Dermis blood vessel endothelial cell (primary cell): Measurements from ENCODE around the gene ZNF622. TPM values are rescaled to one million over a fixed set of nuclear protein-coding genes. Genes with fewer than 3 reads are reported as not detected.

ENCODE experiments used
- DNase-seq: peaks from one replicate; pipeline ENCODE4 v3.0.0; 2010
- total RNA-seq: library from RNA; depleted of rRNA; stranded (reverse); fragments of >200 nt; gene quantifications from 2 replicates; pipeline ENCODE4 v1.2.3, GENCODE V29; 2014

Gene ZNF622
- total RNA-seq, 1 donor from 2014 or later = 52.8 TPM

- no peak for DNase-seq
These were observed 35.1 kb downstream of the ZNF622 start for GRCh38 chr5:16430349-16431089.

- DNase-seq = no peak
These were observed 37.2 kb downstream of the ZNF622 start for GRCh38 chr5:16428359-16428758.

- no peak for DNase-seq
These were observed 38.0 kb downstream of the ZNF622 start for GRCh38 chr5:16427587-16427986.

- no peak for DNase-seq
These were observed 47.1 kb downstream of the ZNF622 start for GRCh38 chr5:16418471-16418922.

- DNase-seq = no peak
These were observed 48.1 kb downstream of the ZNF622 start for GRCh38 chr5:16417398-16418074.

- DNase-seq = no peak
These were observed 50.7 kb downstream of the ZNF622 start for GRCh38 chr5:16414861-16415260.

GRCh38 chr5:16413166-16413860, 52.3 kb downstream of the ZNF622 start:
- DNase-seq = no peak

GRCh38 chr5:16412556-16412955, 53.0 kb downstream of the ZNF622 start:
- no peak for DNase-seq

GRCh38 chr5:16411741-16412455, 53.7 kb downstream of the ZNF622 start:
- no peak for DNase-seq

GRCh38 chr5:16411235-16411634, 54.4 kb downstream of the ZNF622 start:
- no peak for DNase-seq

GRCh38 chr5:16410338-16410737, 55.3 kb downstream of the ZNF622 start:
- DNase-seq = no peak

- no peak for DNase-seq
These were observed 59.0 kb downstream of the ZNF622 start for GRCh38 chr5:16406630-16407029.

GRCh38 chr5:16406023-16406422, 59.6 kb downstream of the ZNF622 start:
- no peak for DNase-seq

Other genes starting within 250 kb of the ZNF622 start
- 0.19 and 0.51 TPM in 2 replicates for gene RETREG1, start 151.2 kb upstream of the ZNF622 start, total RNA-seq